ENCODE results near the gene MTFR1L. TPM values are rescaled to one million over a fixed set of nuclear protein-coding genes. Genes with fewer than 3 reads are reported as not detected.

Gene MTFR1L
- polyA plus RNA-seq, 1 donor (not counting 4 experiments of a cell fraction or from before 2014, with no cell fraction given): 31.6 TPM

- Histone ChIP-seq H3K27ac (ENCODE audit: control insufficient read depth, insufficient read depth, low read length) (no peak overlapping the region), H3K9me1 (ENCODE audit: control insufficient read depth, extremely low read depth, insufficient read depth, low read length) (no peaks in the 10 kb centered on the region), H3K27me3 (ENCODE audit: control insufficient read depth, extremely low read depth, insufficient read depth, low read length) (no peaks in the 10 kb centered on the region), H4K20me1 (ENCODE audit: control insufficient read depth, extremely low read depth, insufficient read depth, low read length) (no peaks in the 10 kb centered on the region), H3K79me2 (ENCODE audit: control insufficient read depth, insufficient read depth, low read length) (no peaks in the 10 kb centered on the region), H3K36me3 (ENCODE audit: control insufficient read depth in 2 of 2, extremely low read depth in 1 of 2, insufficient read depth in 2 of 2, low read length in 2 of 2) (peaks cover 19 to 24% of the 10 kb centered on the region in 2 experiments), H2AFZ (ENCODE audit: control insufficient read depth, low read length) (no peak overlapping the region), H3K9ac (ENCODE audit: control insufficient read depth, extremely low read depth, insufficient read depth, low read length) (no peak overlapping the region), H3K4me2 (ENCODE audit: control insufficient read depth, extremely low read depth, insufficient read depth, low read depth, low read length) (no peak overlapping the region), H3K4me3 (ENCODE audit: control insufficient read depth in 2 of 3, extremely low read depth in 1 of 3, insufficient read depth in 2 of 3, low read depth in 1 of 3, low read length in 3 of 3) (no peak overlapping the region), H3K4me1 (ENCODE audit: control insufficient read depth, extremely low read depth, insufficient read depth, low read length) (no peaks in the 10 kb centered on the region), H3K9me3 (ENCODE audit: control insufficient read depth, low read depth, low read length) (no peaks in the 10 kb centered on the region)
- FAIRE-seq (no peak), DNase-seq (ENCODE audit: low read depth, low spot score) (no peak)
- no peak for TF ChIP-seq EZH2 (IDR thresholded peaks at IDR 0.05; ENCODE audit: low read length)
- no peak for TF ChIP-seq CTCF (optimal IDR thresholded peaks at IDR 0.05 in 1 of 3, IDR thresholded peaks at IDR 0.05 in 1 of 3, conservative IDR thresholded peaks at IDR 0.05 in 1 of 3; ENCODE audit: extremely low read depth in 1 of 3, insufficient read depth in 2 of 3, low read length in 3 of 3)
- dilution Hi-C loops (cut with MboI; ENCODE audit: extremely low pct_ligation_motif_present, low sequenced_read_pairs): no loop called here
These were observed 13.3 kb upstream of the MTFR1L start for GRCh38 chr1:25806418-25806817.

- no peaks in the 10 kb centered on the region for H3K4me1 ChIP-seq (ENCODE audit: control insufficient read depth, extremely low read depth, insufficient read depth, low read length)
- no peak overlapping the region for H3K27ac ChIP-seq (ENCODE audit: control insufficient read depth, insufficient read depth, low read length)
These were observed 12.0 kb upstream of the MTFR1L start for GRCh38 chr1:25807480-25808390.

More at GRCh38 chr1:25807480-25808390, 12.0 kb upstream of the MTFR1L start:
- Histone ChIP-seq H3K27me3 (ENCODE audit: control insufficient read depth, extremely low read depth, insufficient read depth, low read length) (no peaks in the 10 kb centered on the region), H3K4me2 (ENCODE audit: control insufficient read depth, extremely low read depth, insufficient read depth, low read depth, low read length) (no peak overlapping the region), H3K9me1 (ENCODE audit: control insufficient read depth, extremely low read depth, insufficient read depth, low read length) (no peaks in the 10 kb centered on the region), H3K79me2 (ENCODE audit: control insufficient read depth, insufficient read depth, low read length) (no peaks in the 10 kb centered on the region), H3K36me3 (ENCODE audit: control insufficient read depth in 2 of 2, extremely low read depth in 1 of 2, insufficient read depth in 2 of 2, low read length in 2 of 2) (peaks cover 23 to 24% of the 10 kb centered on the region in 2 experiments), H4K20me1 (ENCODE audit: control insufficient read depth, extremely low read depth, insufficient read depth, low read length) (no peaks in the 10 kb centered on the region), H2AFZ (ENCODE audit: control insufficient read depth, low read length) (no peak overlapping the region), H3K9me3 (ENCODE audit: control insufficient read depth, low read depth, low read length) (no peaks in the 10 kb centered on the region), H3K9ac (ENCODE audit: control insufficient read depth, extremely low read depth, insufficient read depth, low read length) (no peak overlapping the region), H3K4me3 (ENCODE audit: control insufficient read depth in 2 of 3, extremely low read depth in 1 of 3, insufficient read depth in 2 of 3, low read depth in 1 of 3, low read length in 3 of 3) (no peak overlapping the region)
- TF ChIP-seq CTCF (optimal IDR thresholded peaks at IDR 0.05 in 1 of 3, IDR thresholded peaks at IDR 0.05 in 1 of 3, conservative IDR thresholded peaks at IDR 0.05 in 1 of 3; ENCODE audit: extremely low read depth in 1 of 3, insufficient read depth in 2 of 3, low read length in 3 of 3) (no peak), EZH2 (IDR thresholded peaks at IDR 0.05; ENCODE audit: low read length) (no peak)
- DNase-seq (ENCODE audit: low read depth, low spot score) (no peak), FAIRE-seq (no peak)
- dilution Hi-C loops (cut with MboI; ENCODE audit: extremely low pct_ligation_motif_present, low sequenced_read_pairs): no loop called here
